Keratinocyte (primary cell): ENCODE results near the gene CSK. TPM values are rescaled to one million over a fixed set of nuclear protein-coding genes. Genes with fewer than 3 reads are reported as not detected.

Source experiments
- DNase-seq: peaks from one replicate; pipeline ENCODE4 v3.0.0-alpha.2; 2011; ENCODE audit warnings: low read depth, missing footprints, low spot score
- FAIRE-seq: peaks from 2 replicates; lab custom pipeline; 2011; peaks lifted over from hg19 to GRCh38; lab: Jason Lieb, UNC
- H2AFZ ChIP-seq: 2 replicates; pipeline ENCODE4 v1.6.0; 2012; ENCODE audit warnings: low read length, control low read depth, inconsistent platforms; ENCODE audit not compliant: control insufficient read depth
- H3K27ac ChIP-seq: 2 replicates; pipeline ENCODE4 v1.5.1; 2011; ENCODE audit warnings: low read length; ENCODE audit not compliant: control insufficient read depth, insufficient read depth
- H3K27me3 ChIP-seq: 3 replicates; pipeline ENCODE4 v1.6.0; 2011; ENCODE audit warnings: low read length; ENCODE audit not compliant: control insufficient read depth, insufficient read depth; ENCODE audit errors: extremely low read depth
- H3K36me3 ChIP-seq, 2 experiments: 2 replicates in 1 of 2; 3 replicates in 1 of 2; pipeline ENCODE4 v1.5.1; 2011; ENCODE audit warnings: low read length in 2 of 2, mild to moderate bottlenecking in 1 of 2; ENCODE audit not compliant: control insufficient read depth in 2 of 2, insufficient read depth in 2 of 2; ENCODE audit errors: extremely low read depth in 1 of 2
- H3K4me1 ChIP-seq: 3 replicates; pipeline ENCODE4 v1.5.1; 2011; ENCODE audit warnings: low read length; ENCODE audit not compliant: control insufficient read depth, insufficient read depth; ENCODE audit errors: extremely low read depth
- H3K4me2 ChIP-seq: 3 replicates; pipeline ENCODE4 v1.6.0; 2011; ENCODE audit warnings: low read depth, low read length; ENCODE audit not compliant: control insufficient read depth, insufficient read depth; ENCODE audit errors: extremely low read depth
- H3K4me3 ChIP-seq, 3 experiments: fragments of 200-600 bp in 1 of 3; sonication (generic) in 1 of 3; 2 replicates in 2 of 3; 3 replicates in 1 of 3; pipeline ENCODE4 v1.5.1; 2011 to 2016; ENCODE audit warnings: low read length in 3 of 3, mild to moderate bottlenecking in 3 of 3, control low read depth in 2 of 3, inconsistent platforms in 1 of 3, low read depth in 1 of 3, mixed read lengths in 1 of 3, mixed run types in 1 of 3, moderate library complexity in 1 of 3; ENCODE audit not compliant: control insufficient read depth in 2 of 3, insufficient read depth in 2 of 3; ENCODE audit errors: extremely low read depth in 1 of 3
- H3K79me2 ChIP-seq: 2 replicates; pipeline ENCODE4 v1.6.0; 2012; ENCODE audit warnings: low read length; ENCODE audit not compliant: control insufficient read depth, insufficient read depth
- H3K9ac ChIP-seq: 3 replicates; pipeline ENCODE4 v1.6.0; 2011; ENCODE audit warnings: low read length; ENCODE audit not compliant: control insufficient read depth, insufficient read depth; ENCODE audit errors: extremely low read depth
- H3K9me1 ChIP-seq: 3 replicates; pipeline ENCODE4 v1.6.0; 2011; ENCODE audit warnings: low read length; ENCODE audit not compliant: control insufficient read depth, insufficient read depth; ENCODE audit errors: extremely low read depth
- H3K9me3 ChIP-seq: 2 replicates; pipeline ENCODE4 v1.5.1; 2012; ENCODE audit warnings: low read depth, low read length; ENCODE audit not compliant: control insufficient read depth
- H4K20me1 ChIP-seq: 3 replicates; pipeline ENCODE4 v1.6.0; 2011; ENCODE audit warnings: low read length; ENCODE audit not compliant: control insufficient read depth, insufficient read depth; ENCODE audit errors: extremely low read depth
- CTCF ChIP-seq, 3 experiments: IDR thresholded peaks in 1 of 3; conservative IDR thresholded peaks in 1 of 3; optimal IDR thresholded peaks in 1 of 3; 2 replicates in 2 of 3; 3 replicates in 1 of 3; pipeline versions ENCODE3 to v1.5.1; 2011; ENCODE audit warnings: low read length in 3 of 3, mild to moderate bottlenecking in 3 of 3, moderate library complexity in 2 of 3, control low read depth in 1 of 3, inconsistent platforms in 1 of 3; ENCODE audit not compliant: insufficient read depth in 2 of 3; ENCODE audit errors: extremely low read depth in 1 of 3
- EZH2 ChIP-seq: IDR thresholded peaks from one replicate; pipeline ENCODE4 v1.6.1; 2012; ENCODE audit warnings: inconsistent platforms, mild to moderate bottlenecking, low read length, moderate library complexity
- dilution Hi-C: fragments of 300-500 bp; cut with MboI; formaldehyde crosslinking; loops from one replicate; pipeline ENCODE4 v1.7.0; 2020; ENCODE audit warnings: low sequenced_read_pairs; ENCODE audit not compliant: extremely low pct_ligation_motif_present
- polyA plus RNA-seq, 5 experiments: library from polyadenylated mRNA; depleted of rRNA in 3 of 5; stranded (reverse) in 3 of 5; stranded (forward) in 1 of 5; unstranded in 1 of 5; fragments of >200 nt; gene quantifications; 1 replicate in 1 of 5; 2 replicates in 3 of 5; 3 replicates in 1 of 5; pipeline versions ENCODE4 v1.2.1 to v1.2.3, GENCODE V29; 2011 to 2012; ENCODE audit warnings: missing spikeins in 2 of 5, low read depth in 1 of 5, low replicate concordance in 1 of 5

The CSK gene
- polyA plus RNA-seq, 1 donor (not counting 4 experiments of a cell fraction or from before 2014, with no cell fraction given), result 17.2 TPM

DNA sequence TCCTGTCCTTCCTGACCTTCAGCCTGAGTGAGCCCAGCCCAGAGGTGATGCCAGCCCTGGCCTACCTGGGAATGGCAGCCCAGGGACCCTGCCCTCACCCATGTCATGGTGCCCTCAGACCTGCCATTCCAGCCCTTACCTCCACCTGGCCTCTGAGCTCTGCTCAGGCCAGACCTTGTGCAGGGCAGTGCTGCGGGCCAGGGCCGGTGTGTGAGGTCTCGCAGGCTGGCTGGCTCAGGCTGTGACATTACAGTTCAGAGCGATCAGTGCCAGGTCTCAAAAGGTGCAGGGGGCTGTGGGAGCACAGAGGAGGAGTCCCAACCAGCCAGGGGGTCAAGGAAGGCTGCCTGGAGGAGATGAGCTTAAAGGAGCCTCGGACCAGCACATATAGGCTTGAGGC lies 38.2 kb downstream of the CSK start:
- no peak for TF ChIP-seq CTCF (optimal IDR thresholded peaks at IDR 0.05 in 1 of 3, IDR thresholded peaks at IDR 0.05 in 1 of 3, conservative IDR thresholded peaks at IDR 0.05 in 1 of 3; ENCODE audit: extremely low read depth in 1 of 3, insufficient read depth in 2 of 3, low read length in 3 of 3)
- no peak for TF ChIP-seq EZH2
- no peak for DNase-seq

GRCh38 chr15:74821091-74821789 lies 39.4 kb downstream of the CSK start:
- H3K9ac ChIP-seq, result no peak overlapping the region
- no peak for DNase-seq
- dilution Hi-C loops, result no loop called here
- no peaks in the 10 kb centered on the region for H3K79me2 ChIP-seq
- no peaks in the 10 kb centered on the region for H3K9me1 ChIP-seq
- peaks cover 19% of the 10 kb centered on the region for H3K4me1 ChIP-seq
- no peak overlapping the region for H2AFZ ChIP-seq
- peaks cover 4% of the 10 kb centered on the region for H4K20me1 ChIP-seq
- H3K4me3 ChIP-seq, result no peak overlapping the region
- H3K36me3 ChIP-seq, result no peaks in the 10 kb centered on the region
- H3K9me3 ChIP-seq, result no peaks in the 10 kb centered on the region
- no peak for FAIRE-seq
- peaks cover 19% of the 10 kb centered on the region for H3K27me3 ChIP-seq
- no peak for TF ChIP-seq CTCF (optimal IDR thresholded peaks at IDR 0.05 in 1 of 3, IDR thresholded peaks at IDR 0.05 in 1 of 3, conservative IDR thresholded peaks at IDR 0.05 in 1 of 3; ENCODE audit: extremely low read depth in 1 of 3, insufficient read depth in 2 of 3, low read length in 3 of 3)
- no peak for TF ChIP-seq EZH2
- H3K4me2 ChIP-seq, result no peak overlapping the region
- no peak overlapping the region for H3K27ac ChIP-seq

More for the DNA sequence above, 38.2 kb downstream of the CSK start:
- no peak overlapping the region for H3K9ac ChIP-seq
- no peak overlapping the region for H2AFZ ChIP-seq
- peaks cover 19% of the 10 kb centered on the region for H3K4me1 ChIP-seq
- no peak overlapping the region for H3K4me2 ChIP-seq
- H3K27me3 ChIP-seq, result peaks cover 9% of the 10 kb centered on the region
- H3K4me3 ChIP-seq, result no peak overlapping the region
- no peaks in the 10 kb centered on the region for H3K9me1 ChIP-seq
- peaks cover 4% of the 10 kb centered on the region for H4K20me1 ChIP-seq
- H3K27ac ChIP-seq, result no peak overlapping the region
- H3K9me3 ChIP-seq, result no peaks in the 10 kb centered on the region
- dilution Hi-C loops, result no loop called here
- no peak for FAIRE-seq
- no peaks in the 10 kb centered on the region for H3K79me2 ChIP-seq
- no peaks in the 10 kb centered on the region for H3K36me3 ChIP-seq
